ENCODE measurements around the gene HELZ2.

- TF ChIP-seq CTCF (conservative IDR thresholded peaks at IDR 0.05; ENCODE audit: low read length) (peak; percentile 66), EZH2phosphoT487 (IDR thresholded peaks at IDR 0.05; ENCODE audit: borderline replicate concordance, low read depth, low read length) (no peak)
Measured at GRCh38 chr20:63580796-63581461, 6.9 kb upstream of the HELZ2 start.
